HG03139 (cell line): ENCODE measurements around the gene PC.

Source experiments
- ATAC-seq: cut with Tn5 transposase; IDR thresholded peaks from one replicate; pipeline ENCODE4 v1.9.1; 2021; ENCODE audit not compliant: unreplicated experiment

PC gene

DNA sequence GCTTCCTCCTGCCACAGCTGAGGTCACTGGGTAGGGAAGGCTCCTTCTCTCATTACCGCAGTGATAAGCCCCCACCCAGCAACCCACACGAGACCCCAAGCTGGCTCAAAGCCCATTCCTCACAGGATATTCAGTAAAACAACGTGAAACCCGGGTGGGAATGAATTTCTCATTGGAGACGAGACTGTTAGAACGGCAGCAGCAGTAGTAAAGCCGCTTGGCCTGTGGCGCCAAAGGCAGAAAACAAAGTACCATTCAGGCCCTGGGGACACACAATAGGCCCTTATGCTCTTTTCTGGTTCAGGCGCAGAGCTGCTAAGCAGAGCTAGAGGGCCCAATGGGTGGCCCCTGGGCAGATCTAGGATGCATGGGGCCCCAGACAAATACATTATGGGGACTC lies 45.3 kb downstream of the PC start:
- no peak for ATAC-seq

- ATAC-seq = no peak
Observed at GRCh38 chr11:66912361-66912760, 45.8 kb downstream of the PC start.

GRCh38 chr11:66910669-66911068 lies 47.5 kb downstream of the PC start:
- no peak for ATAC-seq

DNA sequence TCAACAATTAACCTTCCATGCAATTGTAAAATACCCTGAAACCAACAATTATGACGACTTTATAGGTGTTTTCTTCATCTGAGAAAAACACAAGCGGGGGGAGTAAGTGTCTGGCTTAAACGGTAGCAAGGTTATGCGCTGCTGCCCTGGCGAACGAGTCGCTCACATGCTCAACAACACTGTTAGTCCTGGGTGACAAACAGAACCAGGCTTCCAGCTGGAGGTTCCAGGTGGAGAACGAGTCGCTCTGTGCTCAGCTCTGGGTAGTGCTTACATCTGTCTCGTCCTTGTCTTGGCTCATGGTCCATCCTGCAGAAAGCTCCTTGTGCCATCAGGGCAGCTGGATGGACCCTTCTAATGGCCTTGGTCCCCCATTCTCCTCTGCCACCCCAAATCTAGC lies 48.2 kb downstream of the PC start:
- ATAC-seq = no peak

- ATAC-seq = no peak
Observed at GRCh38 chr11:66909181-66909580, 49.0 kb downstream of the PC start.

GRCh38 chr11:66907751-66908630 lies 50.2 kb downstream of the PC start:
- no peak for ATAC-seq

DNA sequence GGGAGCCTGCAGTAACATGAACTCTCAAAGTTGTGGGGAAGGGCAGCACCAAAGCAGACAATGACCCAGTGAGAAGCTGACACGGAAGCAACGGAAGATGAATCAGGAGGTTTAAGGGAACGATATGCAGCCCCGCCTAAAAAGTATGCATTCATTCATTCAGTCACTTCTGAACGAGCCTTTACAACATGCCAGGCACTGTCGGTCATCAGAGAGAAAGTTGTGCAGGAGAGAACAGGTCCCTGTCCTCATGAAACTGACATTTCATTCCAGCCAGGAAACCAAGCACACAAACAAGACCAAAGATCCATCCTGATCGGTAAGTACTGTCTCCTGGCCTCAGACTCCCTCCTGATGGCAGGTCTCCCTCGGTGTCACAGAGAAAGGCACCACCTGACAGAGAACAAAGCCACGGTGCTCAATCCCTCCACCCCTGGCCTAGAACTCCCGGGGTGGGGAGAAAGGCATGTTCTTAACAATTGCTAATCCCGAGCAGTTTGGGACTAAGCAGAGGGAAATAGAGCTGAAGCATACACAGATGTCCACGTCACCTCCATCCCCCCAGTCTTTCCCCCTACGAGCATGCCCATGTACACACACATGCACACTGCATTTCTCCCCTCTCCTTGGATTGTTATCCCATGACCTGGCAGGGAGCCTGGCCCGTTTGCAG lies 52.0 kb downstream of the PC start:
- no peak for ATAC-seq

- no peak for ATAC-seq
Observed at GRCh38 chr11:66905631-66906030, 52.6 kb downstream of the PC start.

DNA sequence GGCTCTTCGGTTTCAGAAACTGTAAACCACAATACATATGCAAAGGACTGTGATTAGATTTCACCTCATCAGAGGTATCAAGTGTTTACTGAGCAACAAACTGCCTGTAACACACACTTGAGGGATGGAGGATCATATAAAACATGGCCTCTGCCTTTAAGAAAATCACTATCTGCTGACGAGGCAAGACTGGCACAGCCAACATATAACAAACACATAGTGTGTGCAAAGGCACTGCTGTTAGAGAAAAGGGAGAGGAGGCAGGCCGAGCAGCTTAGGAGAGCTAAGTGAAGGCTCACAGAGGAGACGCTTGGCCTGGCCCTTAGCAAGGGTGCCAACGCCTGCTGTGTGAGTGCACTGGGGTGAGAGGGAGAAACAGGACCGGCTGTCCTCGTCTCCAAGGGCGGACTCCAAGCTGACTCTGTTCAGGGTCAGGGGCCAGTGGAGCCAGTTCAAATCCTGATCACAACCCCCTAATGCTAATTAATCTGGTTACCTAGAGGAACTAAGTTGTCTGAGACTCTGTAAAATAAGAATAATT lies 53.1 kb downstream of the PC start:
- ATAC-seq = no peak

- ATAC-seq = no peak
Observed at GRCh38 chr11:66904561-66904960, 53.6 kb downstream of the PC start.

DNA sequence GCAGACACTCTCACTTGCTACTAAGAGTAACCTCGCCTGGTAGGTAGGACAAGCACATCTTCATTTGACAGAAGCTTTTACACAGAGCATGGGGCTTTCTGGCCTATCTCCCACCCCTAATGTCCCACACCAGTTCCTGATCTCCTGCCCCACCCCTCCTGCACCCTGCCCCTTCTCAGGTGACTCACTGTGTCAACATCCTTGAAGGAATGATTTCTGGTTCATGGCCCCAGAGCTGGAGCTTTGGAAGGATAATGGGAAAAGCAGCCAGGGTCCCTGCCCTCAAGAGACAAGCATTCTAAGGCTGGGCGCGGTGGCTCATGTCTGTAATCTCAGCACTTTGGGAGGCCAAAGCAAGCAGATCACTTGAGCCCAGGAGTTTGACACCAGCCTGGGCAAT lies 54.1 kb downstream of the PC start:
- ATAC-seq = no peak

DNA sequence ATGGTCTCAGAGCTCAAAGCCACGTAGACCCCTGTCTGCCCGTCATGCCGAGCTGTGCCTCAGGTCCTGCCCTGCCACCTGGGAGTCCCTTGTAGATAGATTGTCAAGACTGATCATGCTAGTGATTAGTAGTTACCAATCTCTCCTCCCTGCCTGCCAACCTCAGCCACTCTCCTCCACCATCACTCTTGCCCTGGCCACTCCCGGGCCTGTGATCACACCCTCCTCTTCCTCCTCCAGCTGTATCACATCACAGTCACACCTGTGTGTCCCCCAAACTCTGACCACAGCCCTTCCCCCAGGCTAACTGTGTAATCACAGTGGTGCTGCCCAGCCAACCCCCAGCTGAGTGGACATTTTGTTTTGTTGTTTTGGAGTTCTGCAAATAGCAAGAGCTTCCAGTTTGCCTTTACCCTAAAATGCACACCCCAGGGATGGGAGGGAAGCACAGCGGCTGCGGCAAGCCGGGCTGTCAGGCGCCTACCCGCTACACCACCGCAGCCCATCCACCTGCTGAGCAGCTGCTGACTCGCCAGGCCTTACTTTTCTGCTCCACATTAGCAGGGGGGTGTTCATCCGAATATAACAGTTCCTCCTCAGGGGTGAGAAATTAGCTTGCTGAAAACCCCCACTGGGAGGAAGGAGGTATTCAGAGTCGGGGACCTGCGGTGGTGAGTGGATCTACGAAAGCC lies 55.6 kb downstream of the PC start:
- ATAC-seq = no peak

DNA sequence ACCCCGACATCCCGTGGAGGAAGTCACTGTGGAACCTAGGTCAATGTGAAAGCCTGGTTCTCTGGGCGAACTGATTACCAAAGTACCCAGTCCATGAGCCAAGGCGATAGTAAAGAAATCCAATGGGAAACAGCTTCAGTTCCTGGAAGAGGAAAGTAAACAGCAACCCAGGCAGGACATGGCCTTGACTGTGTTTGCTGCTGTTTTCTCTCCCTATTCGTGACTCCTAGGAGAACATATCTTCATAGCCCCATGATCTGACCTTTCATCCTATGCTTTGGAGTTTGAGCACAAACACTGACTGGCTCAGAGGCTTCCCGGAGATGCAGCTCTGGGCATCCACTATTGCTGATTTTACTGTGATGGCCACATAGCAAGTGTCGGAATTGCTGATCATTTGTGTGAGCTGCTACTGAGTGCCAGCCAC lies 56.2 kb downstream of the PC start:
- ATAC-seq = no peak

DNA sequence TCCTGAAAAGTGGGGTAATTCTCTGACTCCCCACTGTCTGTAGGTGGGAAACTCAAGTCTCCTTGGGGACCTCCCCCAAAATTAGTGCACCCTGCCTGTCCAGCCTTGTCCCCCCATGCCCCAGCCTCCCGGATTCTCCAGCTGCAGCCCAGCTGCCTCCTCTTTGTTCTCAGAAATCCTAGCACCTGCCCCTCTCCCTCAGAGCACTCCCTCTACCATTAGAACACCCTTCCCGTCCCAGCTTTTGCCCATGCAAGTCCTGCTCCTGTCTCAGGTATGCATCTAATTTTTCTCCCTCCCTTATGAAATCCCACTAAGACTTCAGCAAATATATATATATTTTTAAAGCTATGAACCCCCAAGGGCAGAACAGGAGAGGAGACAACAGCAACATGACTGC lies 64.0 kb downstream of the PC start:
- ATAC-seq = no peak

DNA sequence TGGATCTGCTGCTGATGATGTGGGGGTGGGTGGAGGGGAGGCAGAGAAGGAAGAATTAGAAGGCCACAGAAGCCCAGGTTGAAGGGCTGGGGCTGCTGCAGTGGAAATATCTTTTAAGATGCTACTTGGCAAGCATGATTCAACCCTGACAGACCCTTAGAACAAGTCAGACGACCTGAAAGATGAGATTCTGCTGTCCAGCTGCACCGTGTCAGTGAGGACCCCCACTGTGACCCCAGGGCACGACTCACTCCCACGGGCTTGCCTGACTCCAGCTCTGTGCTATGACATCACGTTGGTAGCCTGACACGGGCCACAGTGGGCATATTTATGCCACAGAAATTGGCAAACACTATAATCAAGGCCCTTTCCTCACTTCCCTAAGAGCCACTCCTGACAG lies 65.3 kb downstream of the PC start:
- ATAC-seq = no peak

GRCh38 chr11:66891851-66892660 lies 66.1 kb downstream of the PC start:
- ATAC-seq = peak; percentile 83

- ATAC-seq = no peak
Observed at GRCh38 chr11:66889960-66890359, 68.2 kb downstream of the PC start.

GRCh38 chr11:66888282-66888681 lies 69.9 kb downstream of the PC start:
- ATAC-seq = no peak

DNA sequence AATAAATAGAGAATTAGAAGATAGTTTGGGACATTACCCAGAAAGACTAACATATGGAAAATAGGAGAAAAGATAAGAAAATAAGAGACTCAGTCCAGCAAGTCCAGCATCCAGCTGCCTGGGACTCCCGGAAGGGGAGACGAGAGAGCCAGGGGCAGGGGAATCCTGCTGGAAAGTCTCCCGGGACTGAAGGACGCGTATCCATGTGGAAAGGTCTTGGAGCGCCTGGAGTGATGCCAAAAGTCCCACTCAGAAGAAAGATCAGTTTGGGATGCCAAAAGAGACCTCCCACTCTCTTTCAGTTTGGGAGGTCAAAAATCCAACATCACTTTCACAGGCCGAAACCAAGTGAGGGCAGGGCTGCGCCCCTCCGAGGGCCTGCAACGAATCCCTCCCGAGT lies 70.7 kb downstream of the PC start:
- ATAC-seq = no peak

GRCh38 chr11:66886671-66887221 lies 71.4 kb downstream of the PC start:
- ATAC-seq = no peak
